Nephron progenitor cell (in vitro differentiated cells): ENCODE data around the gene MAPK8.

Experiments
- DNase-seq: peaks from one replicate; pipeline ENCODE4 v3.0.0; 2021
- H3K27ac Mint-ChIP-seq: 2 replicates; pipeline ENCODE4 v1.8.0; 2021; ENCODE audit warnings: mild to moderate bottlenecking, moderate library complexity, mixed read lengths
- H3K27me3 Mint-ChIP-seq: 2 replicates; pipeline ENCODE4 v1.8.0; 2021; ENCODE audit warnings: mild to moderate bottlenecking, low read depth, mixed read lengths; ENCODE audit not compliant: poor library complexity
- H3K36me3 Mint-ChIP-seq: 2 replicates; pipeline ENCODE4 v1.8.0; 2021; ENCODE audit warnings: low read depth, mixed read lengths
- H3K4me1 Mint-ChIP-seq: 2 replicates; pipeline ENCODE4 v1.8.0; 2021; ENCODE audit warnings: mixed read lengths
- H3K4me3 Mint-ChIP-seq: 2 replicates; pipeline ENCODE4 v1.8.0; 2021; ENCODE audit warnings: mild to moderate bottlenecking, moderate library complexity, mixed read lengths
- H3K9me3 Mint-ChIP-seq: 2 replicates; pipeline ENCODE4 v1.8.0; 2021; ENCODE audit warnings: mild to moderate bottlenecking, moderate library complexity, mixed read lengths
- CTCF ChIP-seq: fragments of 200-600 bp; sonication (generic); IDR thresholded peaks from 2 replicates; pipeline ENCODE4 v1.5.0; 2021; ENCODE audit warnings: antibody characterized with exemption

MAPK8 gene

GRCh38 chr10:48484911-48485310, 178.4 kb downstream of the MAPK8 start:
- peaks cover 7% of the 10 kb centered on the region for H3K9me3 Mint-ChIP-seq
- no peaks in the 10 kb centered on the region for H3K36me3 Mint-ChIP-seq
- H3K27me3 Mint-ChIP-seq, result peaks cover 13% of the 10 kb centered on the region
- H3K27ac Mint-ChIP-seq, result no peak overlapping the region
- H3K4me3 Mint-ChIP-seq, result no peak overlapping the region
- no peak for TF ChIP-seq CTCF
- peaks cover 8% of the 10 kb centered on the region for H3K4me1 Mint-ChIP-seq
- no peak for DNase-seq

- H3K4me1 Mint-ChIP-seq, result peaks cover 11% of the 10 kb centered on the region
- DNase-seq, result no peak
- H3K36me3 Mint-ChIP-seq, result no peaks in the 10 kb centered on the region
- H3K27ac Mint-ChIP-seq, result no peak overlapping the region
- H3K27me3 Mint-ChIP-seq, result peaks cover 13% of the 10 kb centered on the region
- H3K4me3 Mint-ChIP-seq, result no peak overlapping the region
- peaks cover 7% of the 10 kb centered on the region for H3K9me3 Mint-ChIP-seq
- TF ChIP-seq CTCF, result no peak
These were observed 179.2 kb downstream of the MAPK8 start for GRCh38 chr10:48485711-48486110.

GRCh38 chr10:48487244-48487643, 180.8 kb downstream of the MAPK8 start:
- no peak overlapping the region for H3K4me3 Mint-ChIP-seq
- H3K9me3 Mint-ChIP-seq, result peaks cover 7% of the 10 kb centered on the region
- peaks cover 19% of the 10 kb centered on the region for H3K27me3 Mint-ChIP-seq
- H3K36me3 Mint-ChIP-seq, result no peaks in the 10 kb centered on the region
- TF ChIP-seq CTCF, result no peak
- DNase-seq, result no peak
- H3K4me1 Mint-ChIP-seq, result peaks cover 17% of the 10 kb centered on the region
- no peak overlapping the region for H3K27ac Mint-ChIP-seq
